ENCODE results near the gene VDR.

DNA sequence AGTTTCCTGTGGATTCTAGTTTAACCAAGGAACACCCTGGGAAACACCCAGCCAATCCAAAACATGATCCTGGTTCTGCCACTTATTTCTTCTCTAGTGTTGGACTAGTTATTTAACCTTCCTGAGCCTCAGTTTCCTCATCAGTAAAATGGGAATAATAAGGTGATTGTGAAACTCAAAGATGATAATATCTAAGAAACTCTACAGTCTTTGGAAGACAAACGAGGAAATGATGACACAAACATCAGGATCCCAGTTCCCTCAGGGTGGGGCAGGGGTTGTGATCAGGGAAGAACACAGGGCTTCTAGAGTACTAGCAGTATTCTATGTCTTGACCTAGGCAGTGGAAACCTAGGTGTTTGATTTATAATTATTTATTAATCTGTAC lies 40.5 kb upstream of the VDR start:
- no peak for TF ChIP-seq EZH2 (IDR thresholded peaks at IDR 0.05; ENCODE audit: borderline replicate concordance)
- TF ChIP-seq, protein P1, sequence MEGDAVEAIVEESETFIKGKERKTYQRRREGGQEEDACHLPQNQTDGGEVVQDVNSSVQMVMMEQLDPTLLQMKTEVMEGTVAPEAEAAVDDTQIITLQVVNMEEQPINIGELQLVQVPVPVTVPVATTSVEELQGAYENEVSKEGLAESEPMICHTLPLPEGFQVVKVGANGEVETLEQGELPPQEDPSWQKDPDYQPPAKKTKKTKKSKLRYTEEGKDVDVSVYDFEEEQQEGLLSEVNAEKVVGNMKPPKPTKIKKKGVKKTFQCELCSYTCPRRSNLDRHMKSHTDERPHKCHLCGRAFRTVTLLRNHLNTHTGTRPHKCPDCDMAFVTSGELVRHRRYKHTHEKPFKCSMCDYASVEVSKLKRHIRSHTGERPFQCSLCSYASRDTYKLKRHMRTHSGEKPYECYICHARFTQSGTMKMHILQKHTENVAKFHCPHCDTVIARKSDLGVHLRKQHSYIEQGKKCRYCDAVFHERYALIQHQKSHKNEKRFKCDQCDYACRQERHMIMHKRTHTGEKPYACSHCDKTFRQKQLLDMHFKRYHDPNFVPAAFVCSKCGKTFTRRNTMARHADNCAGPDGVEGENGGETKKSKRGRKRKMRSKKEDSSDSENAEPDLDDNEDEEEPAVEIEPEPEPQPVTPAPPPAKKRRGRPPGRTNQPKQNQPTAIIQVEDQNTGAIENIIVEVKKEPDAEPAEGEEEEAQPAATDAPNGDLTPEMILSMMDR (IDR thresholded peaks at IDR 0.05; ENCODE audit: poor library complexity): no peak
